DMS153 (cell line): ENCODE measurements around the gene ESR2.
"Not testable (repeated sequence)": the region's sequence is repeated elsewhere in the genome, so short reads cannot be mapped to it uniquely, and the experiment has no call there.

ENCODE experiments used
- DNase-seq: peaks from one replicate; lab custom pipeline; 2025; lab: John Stamatoyannopoulos, UW

Gene ESR2

GRCh38 chr14:64037869-64038745 is 256.1 kb downstream of the ESR2 start:
- not testable (repeated sequence) for DNase-seq

GRCh38 chr14:64035143-64035542 is 259.0 kb downstream of the ESR2 start:
- DNase-seq, result no peak
